Medulla oblongata (tissue), 1 donor: ENCODE data around the gene ZNF512.
"Not testable (repeated sequence)": the region's sequence is repeated elsewhere in the genome, so short reads cannot be mapped to it uniquely, and the experiment has no call there.

Experiments
- DNase-seq: peaks from one replicate; pipeline ENCODE4 v3.0.0-alpha.2; 2015; ENCODE audit errors: extremely low spot score

ZNF512 gene, protein sequence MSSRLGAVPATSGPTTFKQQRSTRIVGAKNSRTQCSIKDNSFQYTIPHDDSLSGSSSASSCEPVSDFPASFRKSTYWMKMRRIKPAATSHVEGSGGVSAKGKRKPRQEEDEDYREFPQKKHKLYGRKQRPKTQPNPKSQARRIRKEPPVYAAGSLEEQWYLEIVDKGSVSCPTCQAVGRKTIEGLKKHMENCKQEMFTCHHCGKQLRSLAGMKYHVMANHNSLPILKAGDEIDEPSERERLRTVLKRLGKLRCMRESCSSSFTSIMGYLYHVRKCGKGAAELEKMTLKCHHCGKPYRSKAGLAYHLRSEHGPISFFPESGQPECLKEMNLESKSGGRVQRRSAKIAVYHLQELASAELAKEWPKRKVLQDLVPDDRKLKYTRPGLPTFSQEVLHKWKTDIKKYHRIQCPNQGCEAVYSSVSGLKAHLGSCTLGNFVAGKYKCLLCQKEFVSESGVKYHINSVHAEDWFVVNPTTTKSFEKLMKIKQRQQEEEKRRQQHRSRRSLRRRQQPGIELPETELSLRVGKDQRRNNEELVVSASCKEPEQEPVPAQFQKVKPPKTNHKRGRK

DNA sequence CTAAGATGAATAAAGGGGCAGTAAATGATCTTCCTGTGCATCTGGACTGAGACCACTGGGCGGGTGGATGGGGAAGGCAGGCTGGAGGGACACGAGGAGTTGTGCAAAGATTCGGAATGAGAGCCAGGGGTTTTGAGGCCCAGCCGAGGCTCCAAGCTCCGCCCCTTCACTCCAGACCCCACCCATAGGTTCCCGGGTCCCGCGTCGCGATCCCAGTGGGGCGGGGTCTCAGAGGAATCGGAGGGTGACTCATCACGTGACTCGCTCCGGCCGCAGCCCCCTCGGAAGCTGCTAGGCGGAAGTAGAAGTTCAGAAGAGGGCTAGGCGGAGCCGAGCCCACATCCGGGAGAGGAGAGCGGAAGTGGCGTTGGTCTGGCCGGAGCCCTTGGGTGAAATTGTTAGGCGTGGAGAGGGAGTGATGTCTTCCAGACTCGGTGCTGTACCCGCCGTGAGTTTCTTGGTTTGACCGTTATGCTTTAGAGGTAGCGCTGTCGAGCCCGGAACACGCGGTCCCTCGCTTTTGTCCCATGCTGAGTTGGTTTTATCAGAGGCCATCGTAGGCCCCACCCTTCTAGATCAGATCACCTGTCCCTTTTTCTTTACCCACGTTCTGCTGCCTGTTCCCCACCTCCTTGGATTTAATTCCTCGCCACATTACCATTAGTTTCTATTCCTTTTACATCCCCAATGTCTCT is at the start of gene ZNF512:
Gene ZNF512, plus strand, starts transcription at position 348 of the 695 bp plus-strand sequence. Its CDS starts 71 bp downstream, at position 419.
- peak; percentile 91 for DNase-seq

- no peak for DNase-seq
Measured at GRCh38 chr2:27537287-27537686, 45.6 kb upstream of the ZNF512 start.

DNA sequence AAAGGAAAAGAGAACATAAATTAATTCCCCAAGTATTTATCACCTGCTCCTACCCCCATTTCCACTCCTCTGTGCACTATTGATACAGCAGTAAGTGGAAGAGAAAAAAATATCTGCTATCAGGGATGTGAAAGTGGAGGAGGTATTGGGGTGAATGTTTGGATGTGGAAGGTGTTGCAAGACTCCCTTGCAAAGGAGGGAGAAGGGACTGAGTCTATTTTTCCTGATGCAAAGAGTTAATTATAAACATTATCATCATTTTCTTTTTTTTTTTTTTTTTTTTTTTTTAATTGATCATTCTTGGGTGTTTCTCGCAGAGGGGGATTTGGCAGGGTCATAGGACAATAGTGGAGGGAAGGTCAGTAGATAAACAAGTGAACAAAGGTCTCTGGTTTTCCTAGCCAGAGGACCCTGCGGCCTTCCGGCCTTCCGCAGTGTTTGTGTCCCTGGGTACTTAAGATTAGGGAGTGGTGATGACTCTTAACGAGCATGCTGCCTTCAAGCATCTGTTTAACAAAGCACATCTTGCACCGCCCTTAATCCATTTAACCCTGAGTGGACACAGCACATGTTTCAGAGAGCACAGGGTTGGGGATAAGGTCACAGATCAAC is 43.9 kb upstream of the ZNF512 start:
- not testable (repeated sequence) for DNase-seq

DNA sequence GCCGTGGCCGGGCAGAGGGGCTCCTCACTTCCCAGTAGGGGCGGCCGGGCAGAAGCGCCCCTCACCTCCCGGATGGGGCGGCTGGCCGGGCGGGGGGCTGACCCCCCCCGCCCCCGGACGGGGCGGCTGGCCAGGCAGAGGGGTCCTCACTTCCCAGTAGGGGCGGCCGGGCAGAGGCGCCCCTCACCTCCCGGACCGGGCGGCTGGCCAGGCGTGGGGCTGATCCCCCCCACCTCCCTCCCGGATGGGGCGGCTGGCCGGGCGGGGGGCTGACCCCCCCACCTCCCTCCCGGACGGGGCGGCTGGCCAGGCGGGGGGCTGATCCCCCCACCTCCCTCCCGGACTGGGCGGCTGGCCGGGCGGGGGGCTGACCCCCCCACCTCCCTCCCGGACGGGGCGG is 43.2 kb upstream of the ZNF512 start:
- not testable (repeated sequence) for DNase-seq

DNA sequence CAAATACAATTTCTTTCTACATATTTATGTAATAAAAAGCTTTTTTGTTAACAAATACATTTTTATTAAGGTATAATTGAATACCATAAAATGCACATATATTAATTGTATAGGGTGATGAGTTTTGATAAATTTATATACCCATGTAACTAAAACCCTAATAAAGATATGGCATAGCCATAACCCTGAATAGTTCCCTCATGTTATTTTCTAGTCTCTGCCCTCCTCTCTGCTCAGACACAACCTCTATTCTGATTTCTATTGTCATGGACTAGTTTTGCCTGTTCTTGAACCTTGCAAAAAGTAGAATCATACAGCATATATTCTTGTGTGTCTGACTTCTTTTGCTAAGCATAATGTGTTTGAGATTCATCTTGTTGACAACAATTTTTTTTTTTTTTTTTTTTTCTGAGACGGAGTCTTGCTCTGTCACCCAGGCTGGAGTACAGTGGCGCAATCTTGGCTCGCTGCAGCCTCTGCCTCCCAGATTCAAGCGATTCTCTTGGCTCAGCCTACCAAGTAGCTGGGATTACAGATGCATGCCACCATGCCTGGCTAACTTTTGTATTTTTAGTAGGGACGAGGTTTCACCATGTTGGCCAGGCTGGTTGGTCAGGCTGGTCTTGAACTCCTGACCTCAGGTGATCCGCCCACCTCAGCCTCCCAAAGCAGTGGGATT is 38.6 kb upstream of the ZNF512 start:
- no peak for DNase-seq

DNA sequence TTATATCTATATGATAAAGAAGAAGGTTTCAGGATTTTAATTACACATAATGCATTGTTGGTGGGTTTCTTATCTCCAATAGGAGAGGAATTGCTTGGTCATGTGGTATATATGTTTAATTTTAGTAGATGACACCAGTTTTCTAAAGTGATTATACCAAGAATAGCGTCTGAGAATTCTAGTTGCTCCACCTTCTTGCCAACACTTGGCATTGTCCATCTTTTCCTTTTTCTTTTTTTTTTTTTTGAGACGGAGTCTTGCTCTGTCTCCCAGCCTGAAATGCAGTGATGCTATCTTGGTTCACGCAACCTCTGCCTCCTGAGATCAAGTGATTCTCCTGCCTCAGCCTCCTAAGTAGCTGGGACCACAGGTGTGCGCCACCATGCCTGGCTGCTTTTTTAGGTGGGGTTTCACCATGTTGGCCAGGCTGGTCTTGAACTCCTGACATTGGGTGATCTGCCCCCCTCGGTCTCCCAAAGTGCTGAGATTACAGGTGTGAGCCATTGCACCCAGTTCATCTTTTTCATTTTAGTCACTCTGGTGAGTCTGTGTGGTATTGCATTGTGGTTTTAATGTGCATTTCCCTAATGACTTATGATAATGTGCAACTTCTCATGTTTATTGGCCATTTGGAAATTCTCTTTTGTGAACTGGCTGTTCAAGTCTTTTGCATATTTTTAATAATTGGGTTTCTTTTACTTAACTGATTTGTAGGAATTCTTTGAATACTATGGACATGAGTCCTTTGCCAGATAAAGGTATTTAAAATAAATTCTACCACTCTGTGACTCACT is 37.3 kb upstream of the ZNF512 start:
- no peak for DNase-seq

- DNase-seq: no peak
Measured at GRCh38 chr2:27549303-27549702, 33.5 kb upstream of the ZNF512 start.

DNA sequence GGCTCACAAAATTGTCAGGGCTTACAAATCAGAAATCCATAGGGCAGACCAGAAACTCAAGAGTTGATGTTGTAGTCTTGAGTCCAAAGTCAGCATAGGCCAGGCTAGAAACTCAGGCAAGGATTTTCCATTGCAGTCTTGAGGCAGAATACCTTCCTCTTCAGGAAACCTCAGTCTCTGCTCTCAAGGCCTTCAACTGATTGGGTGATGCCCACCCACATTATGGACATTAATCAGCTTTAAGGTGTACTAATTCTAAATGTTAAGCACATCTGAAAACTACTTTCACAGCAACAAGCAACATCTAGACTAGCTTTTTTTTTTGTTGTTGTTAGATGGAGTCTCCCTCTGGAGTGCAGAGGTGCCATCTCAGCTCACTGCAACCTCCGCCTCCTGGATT is 31.3 kb upstream of the ZNF512 start:
- no peak for DNase-seq

- DNase-seq: no peak
Measured at GRCh38 chr2:27552941-27553340, 29.9 kb upstream of the ZNF512 start.

DNA sequence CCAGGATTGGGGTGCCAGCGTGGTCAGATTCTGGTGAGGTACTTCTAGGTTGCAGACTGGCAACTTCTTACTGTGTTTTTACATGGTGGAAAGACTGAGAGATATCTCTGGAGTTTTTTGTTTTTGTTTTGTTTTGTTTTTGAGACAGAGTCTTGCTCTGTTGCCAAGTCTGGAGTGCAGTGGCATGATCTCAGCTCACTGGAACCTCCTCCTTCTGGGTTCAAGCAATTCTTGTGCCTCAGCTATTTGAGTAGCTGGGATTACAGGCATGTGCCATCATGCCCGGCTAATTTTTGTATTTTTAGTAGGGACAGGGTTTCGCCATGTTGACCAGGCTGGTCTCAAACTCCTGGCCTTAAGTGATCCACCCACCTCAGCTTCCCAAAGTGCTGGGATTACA is 28.4 kb upstream of the ZNF512 start:
- DNase-seq: not testable (repeated sequence)

DNA sequence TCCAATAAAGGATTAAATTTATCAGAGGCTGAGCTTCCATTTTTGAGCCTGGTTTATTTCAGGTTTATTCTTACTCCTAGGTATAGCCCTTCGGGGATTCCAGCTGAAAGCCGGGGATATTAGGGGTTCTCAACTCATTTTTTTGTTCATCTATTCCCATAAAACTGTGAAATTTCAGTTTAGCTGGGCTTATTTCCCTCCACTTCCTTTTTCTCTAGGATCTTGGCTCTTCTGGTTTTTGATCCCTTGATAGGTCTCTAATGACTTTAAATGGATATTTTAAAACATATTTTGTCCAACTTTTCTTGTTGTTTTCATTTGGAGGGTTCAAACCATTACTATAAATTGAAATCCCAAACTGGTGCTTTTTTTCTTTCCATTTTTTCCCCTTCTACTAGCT is 23.6 kb upstream of the ZNF512 start:
- DNase-seq: no peak

- DNase-seq: no peak
Measured at GRCh38 chr2:27561060-27561459, 21.8 kb upstream of the ZNF512 start.

- DNase-seq: no peak
Measured at GRCh38 chr2:27566628-27567027, 16.2 kb upstream of the ZNF512 start.

GRCh38 chr2:27569398-27569797 is 13.4 kb upstream of the ZNF512 start:
- DNase-seq: no peak

GRCh38 chr2:27571197-27571596 is 11.6 kb upstream of the ZNF512 start:
- DNase-seq: no peak

DNA sequence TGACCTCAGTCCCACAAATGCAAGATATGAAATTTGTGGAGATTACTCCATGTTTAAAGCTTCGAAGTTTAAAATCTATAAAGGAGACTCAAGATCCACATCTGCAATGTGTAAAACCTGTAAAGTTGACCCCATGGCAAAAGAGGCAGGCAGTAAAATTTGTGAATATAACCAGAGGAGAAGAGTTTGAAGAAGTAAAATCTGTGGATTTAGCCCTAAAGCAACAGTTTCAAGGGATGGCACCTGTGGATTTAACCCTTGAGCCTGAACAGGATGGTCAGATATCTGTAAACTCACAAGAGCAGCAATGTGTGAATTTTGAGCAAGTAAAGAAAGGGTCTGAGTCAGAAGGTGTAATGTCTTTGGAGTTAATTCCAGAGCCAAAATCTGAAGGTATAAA is 11.2 kb upstream of the ZNF512 start:
- DNase-seq: no peak

- no peak for DNase-seq
Measured at GRCh38 chr2:27572439-27572838, 10.4 kb upstream of the ZNF512 start.

DNA sequence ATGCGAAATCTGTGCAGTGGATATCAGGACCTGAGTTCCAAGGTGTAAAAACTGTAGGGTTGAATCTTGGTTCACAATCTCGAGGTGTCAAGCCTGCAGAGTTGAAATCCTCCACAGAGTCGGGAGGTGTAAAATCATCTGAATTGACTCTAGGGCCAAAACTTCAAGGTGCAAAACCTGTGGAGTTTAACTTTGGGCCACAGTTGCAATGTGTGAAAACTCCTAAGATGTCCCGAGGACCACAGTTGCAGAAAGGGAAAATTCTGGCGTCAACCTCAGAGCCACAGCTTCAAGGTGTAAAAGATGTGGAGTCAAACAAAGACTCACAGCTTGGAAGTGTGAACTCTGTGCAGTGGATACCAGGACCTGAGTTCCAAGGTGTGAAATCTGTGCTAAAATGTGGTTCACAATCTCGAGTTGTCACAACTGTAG is 9.8 kb upstream of the ZNF512 start:
- DNase-seq: no peak

DNA sequence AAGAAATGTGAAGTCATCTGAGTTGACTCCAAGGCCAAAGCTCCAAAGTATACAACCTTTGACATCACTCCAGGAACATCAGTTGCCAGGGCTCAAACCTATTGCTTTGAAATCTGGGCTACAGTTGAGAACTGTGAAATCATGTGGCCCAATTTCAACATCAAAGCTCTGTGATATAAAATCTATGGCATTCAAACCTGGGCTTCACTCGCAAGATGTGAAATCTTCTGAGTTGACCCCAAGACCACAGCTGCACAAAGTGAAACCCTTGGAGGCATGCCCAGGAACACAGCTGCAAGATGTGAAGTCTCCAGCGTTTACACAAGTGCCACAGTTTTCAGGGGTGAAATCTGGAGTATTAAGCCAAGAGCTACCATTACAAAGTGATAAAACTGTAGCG is 9.4 kb upstream of the ZNF512 start:
- DNase-seq: no peak

DNA sequence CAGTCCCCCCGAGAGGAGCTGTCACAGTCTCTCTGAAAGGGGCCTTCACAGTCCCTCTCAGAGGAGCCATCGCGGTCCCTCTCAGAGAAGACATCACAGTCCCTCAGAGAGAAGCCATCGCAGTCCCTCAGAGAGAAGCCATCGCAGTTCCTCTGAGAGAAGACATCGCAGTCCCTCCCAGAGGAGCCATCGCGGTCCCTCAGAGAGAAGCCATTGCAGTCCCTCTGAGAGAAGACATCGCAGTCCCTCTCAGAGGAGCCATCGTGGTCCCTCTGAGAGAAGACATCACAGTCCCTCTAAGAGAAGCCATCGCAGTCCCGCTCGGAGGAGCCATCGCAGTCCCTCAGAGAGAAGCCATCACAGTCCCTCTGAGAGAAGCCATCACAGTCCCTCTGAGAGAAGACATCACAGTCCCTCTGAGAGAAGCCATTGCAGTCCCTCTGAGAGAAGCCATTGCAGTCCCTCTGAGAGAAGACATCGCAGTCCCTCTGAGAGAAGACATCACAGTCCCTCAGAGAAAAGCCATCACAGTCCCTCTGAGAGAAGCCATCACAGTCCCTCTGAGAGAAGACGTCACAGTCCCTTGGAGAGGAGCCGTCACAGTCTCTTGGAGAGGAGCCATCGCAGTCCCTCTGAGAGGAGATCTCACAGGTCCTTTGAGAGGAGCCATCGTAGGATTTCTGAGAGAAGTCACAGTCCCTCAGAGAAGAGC is 1.3 kb upstream of the ZNF512 start:
- no peak for DNase-seq
